ENCODE data around the gene MAN1C1.

The MAN1C1 gene

DNA sequence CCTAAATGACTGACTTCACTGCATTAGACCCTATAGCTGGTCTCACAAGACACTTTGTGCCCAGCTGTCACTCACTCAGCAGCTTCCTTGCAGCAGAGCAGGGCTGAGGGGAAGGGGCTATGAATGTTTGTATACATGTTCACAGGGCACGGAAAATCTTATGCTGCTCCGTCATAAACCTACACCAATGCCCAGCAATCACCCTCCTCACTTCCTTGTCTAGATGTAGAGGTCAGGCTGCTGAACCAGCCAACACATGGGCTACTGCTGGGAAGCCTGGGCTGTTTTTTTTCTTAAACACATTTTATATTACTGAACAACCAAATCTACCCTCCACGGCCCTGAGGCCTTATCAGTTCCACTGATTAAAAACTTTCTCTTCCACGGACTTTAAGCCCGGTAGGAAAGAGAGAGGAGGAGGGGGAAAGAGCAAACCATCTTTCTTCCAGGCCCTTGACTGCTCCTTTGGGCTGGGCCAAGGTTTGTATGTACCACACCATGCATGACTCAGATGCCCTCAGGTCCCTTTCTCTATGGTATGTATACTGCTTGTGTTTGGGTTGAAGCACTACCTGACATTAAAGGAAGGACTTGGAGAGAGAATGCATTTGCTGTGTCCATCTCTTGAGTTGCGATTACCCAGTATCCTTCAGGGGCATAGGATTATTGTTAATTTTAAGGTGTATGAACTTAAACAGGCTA is 215.9 kb downstream of the MAN1C1 start:
- TF ChIP-seq EZH2phosphoT487 (IDR thresholded peaks at IDR 0.05; ENCODE audit: low read depth): no peak
- no peak for TF ChIP-seq CTCF (IDR thresholded peaks at IDR 0.05; ENCODE audit: low read depth, low read length)
- Histone ChIP-seq H3K36me3 (replicated peaks; ENCODE audit: low read depth, low read length) (peaks cover 18% of the 10 kb centered on the region), H3K9ac (ENCODE audit: low read length) (no peak overlapping the region), H4K20me1 (ENCODE audit: insufficient read depth, low read length) (no peaks in the 10 kb centered on the region), H2AFZ (ENCODE audit: low read depth, low read length) (no peak overlapping the region), H3K27me3 (ENCODE audit: low read depth, low read length) (no peaks in the 10 kb centered on the region), H3K4me3 (ENCODE audit: low read length) (no peak overlapping the region), H3K9me3 (ENCODE audit: insufficient read depth, low read length) (no peaks in the 10 kb centered on the region), H3K27ac (ENCODE audit: low read length) (no peak overlapping the region), H3K4me1 (ENCODE audit: low read length) (no peaks in the 10 kb centered on the region), H3K79me2 (ENCODE audit: low read length) (no peaks in the 10 kb centered on the region), H3K4me2 (ENCODE audit: low read length) (no peak overlapping the region)

- Histone ChIP-seq H3K4me3 (ENCODE audit: low read length) (no peak overlapping the region), H3K9ac (ENCODE audit: low read length) (no peak overlapping the region), H4K20me1 (ENCODE audit: insufficient read depth, low read length) (no peaks in the 10 kb centered on the region), H3K4me2 (ENCODE audit: low read length) (no peak overlapping the region), H3K79me2 (ENCODE audit: low read length) (no peaks in the 10 kb centered on the region), H3K36me3 (replicated peaks; ENCODE audit: low read depth, low read length) (peaks cover 18% of the 10 kb centered on the region), H3K4me1 (ENCODE audit: low read length) (no peaks in the 10 kb centered on the region), H3K27ac (ENCODE audit: low read length) (no peak overlapping the region), H2AFZ (ENCODE audit: low read depth, low read length) (no peak overlapping the region), H3K9me3 (ENCODE audit: insufficient read depth, low read length) (no peaks in the 10 kb centered on the region), H3K27me3 (ENCODE audit: low read depth, low read length) (no peaks in the 10 kb centered on the region)
- TF ChIP-seq EZH2phosphoT487 (IDR thresholded peaks at IDR 0.05; ENCODE audit: low read depth): no peak
- no peak for TF ChIP-seq CTCF (IDR thresholded peaks at IDR 0.05; ENCODE audit: low read depth, low read length)
Observed at GRCh38 chr1:25833158-25833557, 216.6 kb downstream of the MAN1C1 start.

All from OCI-LY3 (cell line).